ENCODE data around the gene PRKN.

The PRKN gene

DNA sequence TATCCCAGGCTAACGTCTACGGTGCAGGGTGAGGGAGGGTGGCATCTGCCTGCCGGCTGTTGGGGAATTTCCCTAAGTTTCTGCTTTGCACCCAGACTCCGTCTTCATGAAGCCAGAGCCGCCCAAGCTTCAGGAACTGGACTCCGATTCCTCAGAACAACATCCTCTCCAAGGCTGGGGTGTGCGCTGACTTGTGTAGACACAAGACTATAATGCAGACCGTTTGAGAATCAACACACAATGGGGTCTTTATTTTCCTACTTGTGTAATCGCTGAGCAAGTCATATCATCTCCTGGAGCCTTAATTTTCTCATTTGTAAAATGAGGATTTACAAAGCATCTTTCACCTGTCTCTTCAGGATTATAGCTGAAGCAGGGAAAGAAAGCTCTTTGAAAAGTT is 1293.2 kb downstream of the PRKN start:
- no peak for TF ChIP-seq ZFX (IDR thresholded peaks at IDR 0.05; ENCODE audit: borderline replicate concordance)
- TF ChIP-seq, protein P1, sequence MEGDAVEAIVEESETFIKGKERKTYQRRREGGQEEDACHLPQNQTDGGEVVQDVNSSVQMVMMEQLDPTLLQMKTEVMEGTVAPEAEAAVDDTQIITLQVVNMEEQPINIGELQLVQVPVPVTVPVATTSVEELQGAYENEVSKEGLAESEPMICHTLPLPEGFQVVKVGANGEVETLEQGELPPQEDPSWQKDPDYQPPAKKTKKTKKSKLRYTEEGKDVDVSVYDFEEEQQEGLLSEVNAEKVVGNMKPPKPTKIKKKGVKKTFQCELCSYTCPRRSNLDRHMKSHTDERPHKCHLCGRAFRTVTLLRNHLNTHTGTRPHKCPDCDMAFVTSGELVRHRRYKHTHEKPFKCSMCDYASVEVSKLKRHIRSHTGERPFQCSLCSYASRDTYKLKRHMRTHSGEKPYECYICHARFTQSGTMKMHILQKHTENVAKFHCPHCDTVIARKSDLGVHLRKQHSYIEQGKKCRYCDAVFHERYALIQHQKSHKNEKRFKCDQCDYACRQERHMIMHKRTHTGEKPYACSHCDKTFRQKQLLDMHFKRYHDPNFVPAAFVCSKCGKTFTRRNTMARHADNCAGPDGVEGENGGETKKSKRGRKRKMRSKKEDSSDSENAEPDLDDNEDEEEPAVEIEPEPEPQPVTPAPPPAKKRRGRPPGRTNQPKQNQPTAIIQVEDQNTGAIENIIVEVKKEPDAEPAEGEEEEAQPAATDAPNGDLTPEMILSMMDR (IDR thresholded peaks at IDR 0.05), result no peak
- no peak overlapping the region for H3K27ac ChIP-seq

DNA sequence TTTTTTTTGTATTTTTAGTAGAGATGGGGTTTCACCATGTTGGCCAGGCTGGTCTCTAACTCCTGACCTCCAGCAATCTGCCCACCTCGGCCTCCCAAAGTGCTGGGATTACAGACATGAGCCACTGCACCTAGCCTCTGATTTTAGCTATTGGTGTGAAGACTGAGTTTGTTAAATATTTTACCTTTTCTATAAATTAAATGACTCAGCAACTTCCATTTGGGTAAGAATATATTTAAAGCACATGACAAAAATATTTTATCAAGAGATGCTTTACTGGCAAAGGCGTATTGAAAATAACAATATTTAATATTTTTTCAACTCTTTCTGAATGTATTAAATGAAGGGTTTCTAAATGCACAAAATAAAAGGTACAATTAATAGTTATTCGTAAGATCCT is 1295.0 kb downstream of the PRKN start:
- H3K27ac ChIP-seq, result no peak overlapping the region
- no peak for TF ChIP-seq ZFX (IDR thresholded peaks at IDR 0.05; ENCODE audit: borderline replicate concordance)
- TF ChIP-seq, protein P1 (IDR thresholded peaks at IDR 0.05), result no peak

DNA sequence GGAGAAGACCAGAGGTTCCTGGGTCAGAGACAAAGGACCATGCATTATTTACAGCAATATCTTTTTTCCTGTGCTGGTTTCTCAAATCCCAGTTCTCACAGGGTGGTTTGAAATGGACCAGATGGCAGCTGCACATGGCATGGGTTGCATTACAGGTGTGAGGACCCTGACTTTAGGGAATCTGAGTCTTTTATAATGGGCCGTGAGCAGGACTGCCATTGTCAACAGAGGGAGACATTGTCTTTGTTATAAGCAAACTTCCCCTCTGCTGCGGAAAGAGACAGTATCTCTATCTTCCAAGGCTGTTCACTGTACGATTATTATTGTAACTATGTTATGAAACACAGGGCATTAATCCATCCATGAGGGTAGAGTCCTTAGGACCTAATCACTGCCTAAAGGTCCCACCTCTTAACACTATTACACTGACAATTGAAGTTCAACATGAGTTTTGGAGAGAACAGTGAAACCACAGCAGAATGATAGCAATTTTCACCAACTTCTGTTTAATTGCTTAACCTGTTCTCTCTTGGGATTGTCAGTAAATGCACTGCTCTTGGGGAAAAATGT is 1297.6 kb downstream of the PRKN start:
- H3K27ac ChIP-seq, result no peak overlapping the region
- TF ChIP-seq ZFX (IDR thresholded peaks at IDR 0.05; ENCODE audit: borderline replicate concordance), result no peak
- TF ChIP-seq, protein P1 (IDR thresholded peaks at IDR 0.05), result no peak

DNA sequence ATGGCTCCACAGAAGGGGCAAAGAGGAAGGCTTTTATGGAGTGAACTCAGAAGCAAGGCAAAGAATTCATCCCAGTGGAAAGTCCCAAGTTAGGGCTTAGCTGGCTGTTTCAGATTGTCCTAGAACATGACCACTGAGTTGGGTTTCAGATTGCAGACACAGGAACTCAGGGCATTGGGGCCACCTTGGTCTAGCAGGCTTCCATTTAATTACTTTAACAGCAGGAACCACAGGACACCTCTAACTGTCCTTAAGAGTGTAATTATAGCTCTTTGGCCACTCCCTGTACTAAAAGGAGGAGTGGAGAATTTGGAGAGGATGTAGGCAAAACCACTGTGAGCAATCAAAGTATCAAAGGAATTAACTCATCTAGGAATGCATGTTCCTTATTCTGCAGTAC is 1303.1 kb downstream of the PRKN start:
- no peak for TF ChIP-seq ZFX (IDR thresholded peaks at IDR 0.05; ENCODE audit: borderline replicate concordance)
- TF ChIP-seq, protein P1 (IDR thresholded peaks at IDR 0.05), result no peak
- H3K27ac ChIP-seq, result no peak overlapping the region

GRCh38 chr6:161422710-161423680 is 1304.6 kb downstream of the PRKN start:
- no peak overlapping the region for H3K27ac ChIP-seq
- TF ChIP-seq ZFX (IDR thresholded peaks at IDR 0.05; ENCODE audit: borderline replicate concordance), result no peak
- TF ChIP-seq, protein P1 (IDR thresholded peaks at IDR 0.05), result no peak

DNA sequence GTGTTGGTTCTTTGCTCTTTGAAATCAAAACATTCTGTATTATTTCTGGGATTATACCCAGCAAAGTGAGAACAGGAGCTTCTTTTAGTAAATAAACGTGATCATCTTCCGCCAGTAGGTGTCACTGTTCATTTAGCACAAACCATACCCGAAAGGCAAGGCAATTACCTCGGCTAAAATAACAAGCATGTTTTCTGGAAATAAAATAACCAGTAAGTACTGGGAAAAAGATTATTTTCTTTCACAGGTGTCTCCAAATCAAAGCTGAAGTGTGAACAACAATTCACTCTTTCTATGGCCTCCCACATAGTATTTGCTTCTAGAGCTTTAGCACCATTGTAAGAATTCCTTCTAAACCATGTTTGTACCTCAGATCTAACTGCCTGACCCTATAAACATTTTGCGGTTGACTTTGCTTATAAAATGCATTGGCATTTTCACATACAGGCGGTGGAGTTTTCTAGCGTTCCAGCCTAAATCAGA is 1309.1 kb downstream of the PRKN start:
- no peak for TF ChIP-seq ZFX (IDR thresholded peaks at IDR 0.05; ENCODE audit: borderline replicate concordance)
- TF ChIP-seq, protein P1 (IDR thresholded peaks at IDR 0.05), result peak; percentile 59
- H3K27ac ChIP-seq, result no peak overlapping the region

All from 22Rv1 (cell line).